Muscle of back (tissue), 11 donors: Measurements from ENCODE around the gene MAL. TPM values are rescaled to one million over a fixed set of nuclear protein-coding genes. Genes with fewer than 3 reads are reported as not detected.
"Not testable (repeated sequence)": the region's sequence is repeated elsewhere in the genome, so short reads cannot be mapped to it uniquely, and the experiment has no call there.

Experiments
- DNase-seq, 3 donors: peaks; one replicate each; pipeline versions ENCODE4 v3.0.0 to v3.0.0-alpha.2; 2013
- polyA plus RNA-seq, 10 donors: library from polyadenylated mRNA; unstranded; fragments of 120-200 nt; gene quantifications; one replicate each; pipeline ENCODE4 v1.2.1, GENCODE V29; 2013; ENCODE audit not compliant: insufficient read length in 10 of 10

Gene MAL
- polyA plus RNA-seq, 10 donors: 2.4 to 8.8 (median 3.9) TPM

GRCh38 chr2:95098273-95098672 lies 72.8 kb downstream of the MAL start:
- DNase-seq: not testable (repeated sequence)

- no peak for DNase-seq
These were observed 74.4 kb downstream of the MAL start for GRCh38 chr2:95099910-95100309.

Other genes with a start within 250 kb of the MAL start
- gene TEKT4, start 154.3 kb upstream of the MAL start, polyA plus RNA-seq: under 1 TPM in 1 of 10 donors, not detected in 9; 0.13 TPM
- gene MRPS5, start 96.1 kb downstream of the MAL start, polyA plus RNA-seq: 10 to 100 TPM; 40.1 to 70.3 (median 47.5) TPM
- gene ZNF514, start 134.1 kb downstream of the MAL start, polyA plus RNA-seq: 10 to 100 TPM; 11.0 to 23.8 (median 17.3) TPM
- gene ZNF2, start 140.1 kb downstream of the MAL start, polyA plus RNA-seq: 1 to 10 TPM; 4.5 to 6.0 (median 5.1) TPM
- gene ZNF892, start 181.8 kb downstream of the MAL start, polyA plus RNA-seq: 1 to 10 TPM; 1.4 to 4.0 (median 2.6) TPM
- gene PROM2, start 248.7 kb downstream of the MAL start, polyA plus RNA-seq: 1 to 10 TPM in 7 of 10 donors, under 1 TPM in 3; 0.35 to 3.5 (median 1.3) TPM